ENCODE data around the gene ADIPOR2.

The ADIPOR2 gene

DNA sequence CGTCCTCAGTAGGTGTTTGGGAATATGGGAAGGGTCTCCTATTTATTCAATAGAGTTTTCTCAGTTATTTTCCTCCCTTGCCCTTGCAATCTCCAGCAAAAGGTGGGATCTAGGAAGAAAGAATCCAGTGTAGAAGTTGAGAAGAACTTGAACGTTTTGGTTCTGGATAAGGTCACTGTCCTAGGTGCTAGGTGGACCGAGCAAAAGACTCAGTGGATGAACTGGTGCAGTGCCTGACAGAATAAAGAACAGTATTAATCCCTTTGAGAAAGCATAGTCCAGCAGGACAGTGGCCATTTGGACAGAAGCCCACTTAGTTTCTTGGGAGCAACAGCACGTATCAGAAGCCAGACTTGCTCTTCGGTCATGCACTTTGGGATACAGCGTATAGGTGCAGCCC is 96.8 kb downstream of the ADIPOR2 start:
- H3K4me3 ChIP-seq (ENCODE audit: low read length) = no peak overlapping the region
- no peak for DNase-seq (ENCODE audit: low read depth)
- TF ChIP-seq CTCF (conservative IDR thresholded peaks at IDR 0.05; ENCODE audit: low read length) = no peak

DNA sequence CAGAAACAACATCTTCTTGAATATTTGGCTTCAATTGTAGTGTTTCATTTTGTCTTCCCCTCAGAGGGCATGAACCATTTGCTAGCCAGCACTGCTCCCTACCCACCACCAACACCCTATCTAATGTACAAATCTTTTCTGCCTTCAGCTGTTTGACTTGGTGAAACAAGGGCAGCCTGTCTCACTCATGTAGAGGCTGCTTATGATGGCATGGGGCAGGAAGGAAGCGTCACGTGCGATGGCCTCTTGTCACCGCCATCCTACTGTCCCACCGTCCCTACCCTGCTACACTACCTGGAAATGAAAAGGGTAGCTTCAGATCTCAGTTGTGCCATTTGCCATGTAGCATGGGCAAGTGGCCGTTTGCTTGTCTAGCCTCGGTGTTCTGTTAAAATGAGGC is 99.6 kb downstream of the ADIPOR2 start:
- no peak overlapping the region for H3K4me3 ChIP-seq (ENCODE audit: low read length)
- no peak for TF ChIP-seq CTCF (conservative IDR thresholded peaks at IDR 0.05; ENCODE audit: low read length)
- no peak for DNase-seq (ENCODE audit: low read depth)

GRCh38 chr12:1791104-1791841 is 100.4 kb downstream of the ADIPOR2 start:
- H3K4me3 ChIP-seq (ENCODE audit: low read length) = no peak overlapping the region
- TF ChIP-seq CTCF (conservative IDR thresholded peaks at IDR 0.05; ENCODE audit: low read length) = peak; percentile 86
- DNase-seq (ENCODE audit: low read depth) = peak; percentile 63

DNA sequence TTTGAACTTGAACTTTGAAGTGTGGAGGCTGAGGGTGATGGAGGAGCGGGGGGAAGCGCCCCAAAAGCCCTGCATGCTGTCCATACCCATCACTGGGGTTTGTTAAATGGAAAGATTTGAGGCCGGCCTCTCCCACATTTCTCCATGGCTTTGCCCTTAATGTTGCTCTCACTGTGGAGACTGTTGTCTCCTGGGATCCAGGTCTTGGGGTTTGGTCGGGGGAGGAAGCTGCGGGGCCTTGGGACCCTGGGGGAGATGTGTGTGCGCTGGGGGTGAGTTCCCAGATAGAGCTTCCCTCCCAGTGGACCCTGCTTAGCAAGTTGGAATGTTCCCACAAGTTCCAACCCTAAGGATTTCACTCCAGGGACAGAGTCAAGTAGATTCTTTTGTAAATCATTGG is 101.5 kb downstream of the ADIPOR2 start:
- DNase-seq (ENCODE audit: low read depth) = no peak
- no peak overlapping the region for H3K4me3 ChIP-seq (ENCODE audit: low read length)
- TF ChIP-seq CTCF (conservative IDR thresholded peaks at IDR 0.05; ENCODE audit: low read length) = no peak

DNA sequence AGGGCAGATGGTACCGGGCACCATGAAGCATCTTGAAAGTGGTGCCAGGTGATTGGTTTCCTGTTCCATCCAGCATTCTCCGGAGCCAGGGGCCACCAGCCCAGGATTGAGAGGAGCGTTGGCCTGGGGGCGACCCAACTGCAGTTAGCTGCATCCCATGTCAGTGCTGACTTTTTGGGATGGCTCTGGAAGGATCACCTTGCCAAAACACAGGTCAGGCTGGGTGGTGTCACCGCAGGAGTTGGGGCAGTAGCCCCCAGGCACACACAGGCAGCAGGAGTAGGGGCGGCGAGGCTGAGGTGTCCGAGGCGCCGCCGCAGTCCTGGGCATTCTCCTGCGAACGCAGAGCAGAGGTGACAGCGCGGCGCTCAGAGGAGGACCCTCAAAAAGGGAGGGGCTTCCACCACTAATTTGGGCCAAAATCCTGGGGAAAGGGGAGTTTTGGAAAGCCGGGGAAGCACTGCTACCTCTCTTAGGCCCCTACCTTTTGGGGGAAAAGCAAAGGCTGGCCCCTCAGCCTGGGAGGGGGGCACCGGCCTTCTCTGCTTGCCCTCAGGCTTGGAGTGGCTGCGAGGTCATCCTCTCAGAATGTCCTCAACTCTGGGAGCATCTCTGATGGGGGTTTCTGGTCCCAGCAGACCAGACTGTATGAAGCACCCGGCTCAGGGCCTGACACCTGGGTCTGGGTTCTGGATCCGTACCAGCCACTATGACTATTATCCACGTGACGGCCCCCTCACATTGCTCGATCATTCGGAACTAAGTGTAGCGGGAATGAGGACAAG is 102.7 kb downstream of the ADIPOR2 start:
- DNase-seq (ENCODE audit: low read depth) = no peak
- no peak for TF ChIP-seq CTCF (conservative IDR thresholded peaks at IDR 0.05; ENCODE audit: low read length)
- H3K4me3 ChIP-seq (ENCODE audit: low read length) = no peak overlapping the region

GRCh38 chr12:1794440-1795090 is 103.7 kb downstream of the ADIPOR2 start:
- no peak overlapping the region for H3K4me3 ChIP-seq (ENCODE audit: low read length)
- DNase-seq (ENCODE audit: low read depth) = no peak
- TF ChIP-seq CTCF (conservative IDR thresholded peaks at IDR 0.05; ENCODE audit: low read length) = no peak
